Measurements from ENCODE around the gene SFN.

Gene SFN

GRCh38 chr1:26889551-26890466, 26.9 kb downstream of the SFN start, which contains the start of gene GPN2:
Gene GPN2, minus strand, starts transcription at chr1:26890283. Its CDS starts 187 bp downstream, at chr1:26890096.
- H3K27ac ChIP-seq (ENCODE audit: low read depth, low read length), result peak within 1 kb of the TSS; percentile 96
- peaks cover 47 to 49% of the 10 kb centered on the region in 2 donors for H3K36me3 ChIP-seq (ENCODE audit: control insufficient read depth in 1 of 2, insufficient read depth in 2 of 2, low read length in 2 of 2)
- peak within 1 kb of the TSS; percentile 91 to 98 for H3K9ac ChIP-seq (ENCODE audit: low read depth in 1 of 2, low read length in 2 of 2)
- H3K9me3 ChIP-seq (ENCODE audit: control insufficient read depth in 1 of 2, low read length in 2 of 2), result no peaks in the 10 kb centered on the region
- H3K27me3 ChIP-seq (ENCODE audit: control insufficient read depth in 1 of 2, insufficient read depth in 2 of 2, low read length in 2 of 2), result no peaks in the 10 kb centered on the region
- H3K4me3 ChIP-seq (ENCODE audit: low read depth in 1 of 2, low read length in 2 of 2), result peak within 1 kb of the TSS; percentile 84 to 97
- peaks cover 17 to 24% of the 10 kb centered on the region in 2 donors for H3K4me1 ChIP-seq (ENCODE audit: control insufficient read depth in 1 of 2, insufficient read depth in 2 of 2, low read length in 2 of 2)

GRCh38 chr1:26890467-26890796, 27.5 kb downstream of the SFN start:
- Histone ChIP-seq H3K9ac (ENCODE audit: low read depth in 1 of 2, low read length in 2 of 2) (peak overlapping the region; percentile 91 to 98), H3K9me3 (ENCODE audit: control insufficient read depth in 1 of 2, low read length in 2 of 2) (no peaks in the 10 kb centered on the region), H3K4me1 (ENCODE audit: control insufficient read depth in 1 of 2, insufficient read depth in 2 of 2, low read length in 2 of 2) (peaks cover 17 to 24% of the 10 kb centered on the region in 2 donors), H3K27ac (ENCODE audit: low read depth, low read length) (peak overlapping the region; percentile 65), H3K27me3 (ENCODE audit: control insufficient read depth in 1 of 2, insufficient read depth in 2 of 2, low read length in 2 of 2) (no peaks in the 10 kb centered on the region), H3K36me3 (ENCODE audit: control insufficient read depth in 1 of 2, insufficient read depth in 2 of 2, low read length in 2 of 2) (peaks cover 44 to 48% of the 10 kb centered on the region in 2 donors), H3K4me3 (ENCODE audit: low read depth in 1 of 2, low read length in 2 of 2) (peak overlapping the region; percentile 84 to 97)

GRCh38 chr1:26894263-26894662, 31.3 kb downstream of the SFN start:
- no peak overlapping the region for H3K9ac ChIP-seq (ENCODE audit: low read depth in 1 of 2, low read length in 2 of 2)
- H3K36me3 ChIP-seq (ENCODE audit: control insufficient read depth in 1 of 2, insufficient read depth in 2 of 2, low read length in 2 of 2), result peaks cover 34 to 40% of the 10 kb centered on the region in 2 donors
- H3K27me3 ChIP-seq (ENCODE audit: control insufficient read depth in 1 of 2, insufficient read depth in 2 of 2, low read length in 2 of 2), result no peaks in the 10 kb centered on the region
- no peaks in the 10 kb centered on the region for H3K9me3 ChIP-seq (ENCODE audit: control insufficient read depth in 1 of 2, low read length in 2 of 2)
- no peak overlapping the region for H3K27ac ChIP-seq (ENCODE audit: low read depth, low read length)
- H3K4me1 ChIP-seq (ENCODE audit: control insufficient read depth in 1 of 2, insufficient read depth in 2 of 2, low read length in 2 of 2), result peaks cover 12 to 17% of the 10 kb centered on the region in 2 donors
- H3K4me3 ChIP-seq (ENCODE audit: low read depth in 1 of 2, low read length in 2 of 2), result no peak overlapping the region

- Histone ChIP-seq H3K9me3 (ENCODE audit: control insufficient read depth in 1 of 2, low read length in 2 of 2) (no peaks in the 10 kb centered on the region), H3K27ac (ENCODE audit: low read depth, low read length) (no peak overlapping the region), H3K27me3 (ENCODE audit: control insufficient read depth in 1 of 2, insufficient read depth in 2 of 2, low read length in 2 of 2) (no peaks in the 10 kb centered on the region), H3K36me3 (ENCODE audit: control insufficient read depth in 1 of 2, insufficient read depth in 2 of 2, low read length in 2 of 2) (peaks cover 27 to 37% of the 10 kb centered on the region in 2 donors), H3K9ac (ENCODE audit: low read depth in 1 of 2, low read length in 2 of 2) (no peak overlapping the region), H3K4me1 (ENCODE audit: control insufficient read depth in 1 of 2, insufficient read depth in 2 of 2, low read length in 2 of 2) (peaks cover 8 to 19% of the 10 kb centered on the region in 2 donors), H3K4me3 (ENCODE audit: low read depth in 1 of 2, low read length in 2 of 2) (no peak overlapping the region)
Observed at GRCh38 chr1:26897351-26897750, 34.4 kb downstream of the SFN start.

- peak within 1 kb of the TSS; percentile 88 to 94 for H3K9ac ChIP-seq (ENCODE audit: low read depth in 1 of 2, low read length in 2 of 2)
- H3K27ac ChIP-seq (ENCODE audit: low read depth, low read length), result peak within 1 kb of the TSS; percentile 70
- H3K4me3 ChIP-seq (ENCODE audit: low read depth in 1 of 2, low read length in 2 of 2), result peak within 1 kb of the TSS; percentile 91 to 94
- H3K27me3 ChIP-seq (ENCODE audit: control insufficient read depth in 1 of 2, insufficient read depth in 2 of 2, low read length in 2 of 2), result no peaks in the 10 kb centered on the region
- H3K36me3 ChIP-seq (ENCODE audit: control insufficient read depth in 1 of 2, insufficient read depth in 2 of 2, low read length in 2 of 2), result peaks cover 6 to 13% of the 10 kb centered on the region in 2 donors
- peaks cover 8 to 20% of the 10 kb centered on the region in 2 donors for H3K4me1 ChIP-seq (ENCODE audit: control insufficient read depth in 1 of 2, insufficient read depth in 2 of 2, low read length in 2 of 2)
- no peaks in the 10 kb centered on the region for H3K9me3 ChIP-seq (ENCODE audit: control insufficient read depth in 1 of 2, low read length in 2 of 2)
Observed at GRCh38 chr1:26900001-26900814, 37.3 kb downstream of the SFN start, which contains the start of gene GPATCH3. Gene GPATCH3, minus strand, starts transcription at chr1:26900467. Its CDS starts 25 bp downstream, at chr1:26900442.

- H3K27ac ChIP-seq (ENCODE audit: low read depth, low read length), result no peak overlapping the region
- peak overlapping the region; percentile 91 to 94 for H3K4me3 ChIP-seq (ENCODE audit: low read depth in 1 of 2, low read length in 2 of 2)
- H3K36me3 ChIP-seq (ENCODE audit: control insufficient read depth in 1 of 2, insufficient read depth in 2 of 2, low read length in 2 of 2), result peaks cover 6 to 9% of the 10 kb centered on the region in 2 donors
- H3K9ac ChIP-seq (ENCODE audit: low read depth in 1 of 2, low read length in 2 of 2), result peak overlapping the region; percentile 88 to 94
- H3K4me1 ChIP-seq (ENCODE audit: control insufficient read depth in 1 of 2, insufficient read depth in 2 of 2, low read length in 2 of 2), result peaks cover 8 to 26% of the 10 kb centered on the region in 2 donors
- H3K9me3 ChIP-seq (ENCODE audit: control insufficient read depth in 1 of 2, low read length in 2 of 2), result no peaks in the 10 kb centered on the region
- no peaks in the 10 kb centered on the region for H3K27me3 ChIP-seq (ENCODE audit: control insufficient read depth in 1 of 2, insufficient read depth in 2 of 2, low read length in 2 of 2)
Observed at GRCh38 chr1:26900815-26901511, 38.0 kb downstream of the SFN start.

- Histone ChIP-seq H3K9ac (ENCODE audit: low read depth in 1 of 2, low read length in 2 of 2) (no peak overlapping the region), H3K4me1 (ENCODE audit: control insufficient read depth in 1 of 2, insufficient read depth in 2 of 2, low read length in 2 of 2) (peaks cover 22 to 38% of the 10 kb centered on the region in 2 donors), H3K4me3 (ENCODE audit: low read depth in 1 of 2, low read length in 2 of 2) (no peak overlapping the region), H3K36me3 (ENCODE audit: control insufficient read depth in 1 of 2, insufficient read depth in 2 of 2, low read length in 2 of 2) (peaks cover 0 to 4% of the 10 kb centered on the region in 2 donors), H3K9me3 (ENCODE audit: control insufficient read depth in 1 of 2, low read length in 2 of 2) (no peaks in the 10 kb centered on the region), H3K27ac (ENCODE audit: low read depth, low read length) (peak overlapping the region; percentile 1), H3K27me3 (ENCODE audit: control insufficient read depth in 1 of 2, insufficient read depth in 2 of 2, low read length in 2 of 2) (no peaks in the 10 kb centered on the region)
Observed at GRCh38 chr1:26907071-26907917, 44.3 kb downstream of the SFN start.

- Histone ChIP-seq H3K9me3 (ENCODE audit: control insufficient read depth in 1 of 2, low read length in 2 of 2) (no peaks in the 10 kb centered on the region), H3K4me3 (ENCODE audit: low read depth in 1 of 2, low read length in 2 of 2) (peak overlapping the region in 1 of 2 donors; percentile 66), H3K36me3 (ENCODE audit: control insufficient read depth in 1 of 2, insufficient read depth in 2 of 2, low read length in 2 of 2) (peaks cover 0 to 4% of the 10 kb centered on the region in 2 donors), H3K4me1 (ENCODE audit: control insufficient read depth in 1 of 2, insufficient read depth in 2 of 2, low read length in 2 of 2) (peaks cover 23 to 38% of the 10 kb centered on the region in 2 donors), H3K27me3 (ENCODE audit: control insufficient read depth in 1 of 2, insufficient read depth in 2 of 2, low read length in 2 of 2) (no peaks in the 10 kb centered on the region), H3K9ac (ENCODE audit: low read depth in 1 of 2, low read length in 2 of 2) (no peak overlapping the region), H3K27ac (ENCODE audit: low read depth, low read length) (no peak overlapping the region)
Observed at GRCh38 chr1:26909951-26910342, 47.0 kb downstream of the SFN start.

Measured in duodenal mucosa (tissue), 2 donors.